ENCODE data around the gene SLC1A7.

SLC1A7 gene

GRCh38 chr1:53090227-53091147 lies 52.0 kb downstream of the SLC1A7 start:
- no peak for DNase-seq

- no peak for DNase-seq
Measured at GRCh38 chr1:53089478-53090226, 52.8 kb downstream of the SLC1A7 start.

GRCh38 chr1:53088616-53089300 lies 53.7 kb downstream of the SLC1A7 start:
- DNase-seq: no peak

GRCh38 chr1:53087332-53088285 lies 54.8 kb downstream of the SLC1A7 start:
- DNase-seq: no peak

GRCh38 chr1:53086491-53087070 lies 55.9 kb downstream of the SLC1A7 start:
- no peak for DNase-seq

- DNase-seq: no peak
Measured at GRCh38 chr1:53085405-53085804, 57.0 kb downstream of the SLC1A7 start.

- DNase-seq: no peak
Measured at GRCh38 chr1:53084589-53084971, 57.9 kb downstream of the SLC1A7 start.

- no peak for DNase-seq
Measured at GRCh38 chr1:53083636-53084588, 58.5 kb downstream of the SLC1A7 start.

GRCh38 chr1:53082826-53083455 lies 59.5 kb downstream of the SLC1A7 start:
- no peak for DNase-seq

- no peak for DNase-seq
Measured at GRCh38 chr1:53081384-53082066, 60.9 kb downstream of the SLC1A7 start.

- DNase-seq: no peak
Measured at GRCh38 chr1:53080769-53081168, 61.7 kb downstream of the SLC1A7 start.

GRCh38 chr1:53080041-53080440 lies 62.4 kb downstream of the SLC1A7 start:
- DNase-seq: no peak

- DNase-seq: no peak
Measured at GRCh38 chr1:53079251-53079650, 63.2 kb downstream of the SLC1A7 start.

GRCh38 chr1:53078333-53079101 lies 63.9 kb downstream of the SLC1A7 start:
- DNase-seq: no peak

GRCh38 chr1:53077599-53077965 lies 64.9 kb downstream of the SLC1A7 start:
- no peak for DNase-seq

GRCh38 chr1:53076721-53077598 lies 65.5 kb downstream of the SLC1A7 start:
- no peak for DNase-seq

- no peak for DNase-seq
Measured at GRCh38 chr1:53076165-53076564, 66.3 kb downstream of the SLC1A7 start.

GRCh38 chr1:53075761-53076163 lies 66.7 kb downstream of the SLC1A7 start:
- no peak for DNase-seq
